Neural progenitor cell (in vitro differentiated cells): ENCODE results near the gene ELL.

Experiments
- CTCF ChIP-seq: fragments of 200-600 bp; sonication (generic); IDR thresholded peaks from 2 replicates; pipeline ENCODE4 v1.5.1; 2017; ENCODE audit warnings: antibody characterized with exemption, mild to moderate bottlenecking
- EZH2 ChIP-seq: fragments of 200-600 bp; sonication (generic); IDR thresholded peaks from 2 replicates; pipeline ENCODE4 v1.6.1; 2017; ENCODE audit warnings: antibody characterized with exemption, mild to moderate bottlenecking, moderate library complexity
- EZH2phosphoT487 ChIP-seq: fragments of 200-600 bp; sonication (generic); IDR thresholded peaks from 2 replicates; pipeline ENCODE4 v1.6.1; 2017; ENCODE audit warnings: antibody characterized with exemption

- TF ChIP-seq CTCF (no peak), EZH2 (no peak), EZH2phosphoT487 (no peak)
Observed at GRCh38 chr19:18416778-18417249, 105.1 kb downstream of the ELL start.
